ENCODE results near the gene NIFK. TPM values are rescaled to one million over a fixed set of nuclear protein-coding genes. Genes with fewer than 3 reads are reported as not detected.
A peak's percentile ranks its signal among the peaks of the same experiment; 100 is the strongest.

The NIFK gene
- total RNA-seq, 4 donors from 2014 or later: 21.2 to 61.2 (median 39.4) TPM

DNA sequence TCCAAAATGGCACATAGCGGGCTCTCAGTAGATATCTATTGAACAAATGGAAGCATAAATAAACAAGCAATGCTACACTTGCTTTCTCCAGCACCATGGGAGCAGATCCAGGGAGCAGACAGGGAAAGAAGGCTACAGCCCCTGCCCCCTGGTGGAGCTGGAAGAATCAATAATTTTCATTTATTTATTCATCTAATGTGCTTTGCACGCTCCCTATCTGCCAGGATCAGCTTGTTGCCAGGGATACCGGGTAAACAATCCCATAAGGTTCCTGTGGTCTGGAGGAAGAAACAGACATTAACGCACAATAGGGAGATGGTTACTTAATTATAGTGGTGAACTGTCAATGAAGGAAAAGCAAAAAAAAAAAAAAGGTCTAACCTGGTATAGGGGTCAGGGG lies 47.3 kb downstream of the NIFK start:
- TF ChIP-seq CTCF (IDR thresholded peaks at IDR 0.05): peak in 1 of 4 experiments; percentile 14
- TF ChIP-seq POLR2A (IDR thresholded peaks at IDR 0.05): no peak
- H3K36me3 ChIP-seq: no peaks in the 10 kb centered on the region
- H3K4me1 ChIP-seq: no peaks in the 10 kb centered on the region
- H3K27ac ChIP-seq: no peak overlapping the region
- intact Hi-C loops (cut with DNase I; ENCODE audit: low total_unique reads): no loop called here
- H3K9me3 ChIP-seq: no peaks in the 10 kb centered on the region
- no peaks in the 10 kb centered on the region for H3K27me3 ChIP-seq
- no peak for DNase-seq
- H3K4me3 ChIP-seq: no peak overlapping the region

- no peaks in the 10 kb centered on the region for H3K4me1 ChIP-seq
- no peaks in the 10 kb centered on the region for H3K9me3 ChIP-seq
- TF ChIP-seq CTCF (IDR thresholded peaks at IDR 0.05) (no peak), POLR2A (IDR thresholded peaks at IDR 0.05) (no peak)
- H3K4me3 ChIP-seq: no peak overlapping the region
- no peaks in the 10 kb centered on the region for H3K36me3 ChIP-seq
- H3K27ac ChIP-seq: no peak overlapping the region
- H3K27me3 ChIP-seq: no peaks in the 10 kb centered on the region
- intact Hi-C loops (cut with DNase I; ENCODE audit: low total_unique reads): no loop called here
- DNase-seq: no peak
These were observed 47.9 kb downstream of the NIFK start for GRCh38 chr2:121688820-121689219.

GRCh38 chr2:121686902-121687301 lies 49.8 kb downstream of the NIFK start:
- Histone ChIP-seq H3K27ac (no peak overlapping the region), H3K4me1 (no peaks in the 10 kb centered on the region), H3K27me3 (no peaks in the 10 kb centered on the region), H3K4me3 (no peak overlapping the region), H3K36me3 (no peaks in the 10 kb centered on the region), H3K9me3 (peaks cover 0 to 9% of the 10 kb centered on the region in 2 donors)
- intact Hi-C loops (cut with DNase I; ENCODE audit: low total_unique reads): no loop called here
- TF ChIP-seq POLR2A (IDR thresholded peaks at IDR 0.05) (no peak), CTCF (IDR thresholded peaks at IDR 0.05) (no peak)
- no peak for DNase-seq

DNA sequence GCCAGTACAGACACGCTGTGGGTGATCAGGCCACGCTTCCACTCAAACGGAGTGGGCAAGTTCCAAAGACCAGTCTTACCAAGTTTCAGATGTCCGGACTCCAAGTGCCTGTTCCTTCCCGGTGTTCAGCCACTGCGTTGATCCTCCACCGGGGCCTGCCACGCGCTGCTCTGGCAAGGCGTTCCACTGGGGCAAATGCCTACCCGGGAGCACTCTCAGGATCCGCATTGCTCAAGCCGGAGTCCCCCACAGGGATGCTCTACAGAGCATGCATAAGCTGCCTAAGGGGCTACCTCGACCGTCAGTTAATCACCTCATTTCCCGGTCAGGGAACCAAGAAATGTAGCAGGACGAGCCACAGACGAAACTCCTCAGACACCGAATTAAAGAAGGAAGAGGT lies 50.5 kb downstream of the NIFK start:
- H3K27me3 ChIP-seq: no peaks in the 10 kb centered on the region
- no peak overlapping the region for H3K27ac ChIP-seq
- no peak for DNase-seq
- H3K9me3 ChIP-seq: peaks cover 0 to 10% of the 10 kb centered on the region in 2 donors
- no peak overlapping the region for H3K4me3 ChIP-seq
- no peak for TF ChIP-seq CTCF (IDR thresholded peaks at IDR 0.05)
- TF ChIP-seq POLR2A (IDR thresholded peaks at IDR 0.05): no peak
- intact Hi-C loops (cut with DNase I; ENCODE audit: low total_unique reads): no loop called here
- H3K36me3 ChIP-seq: no peaks in the 10 kb centered on the region
- no peaks in the 10 kb centered on the region for H3K4me1 ChIP-seq

GRCh38 chr2:121682396-121683298 lies 54.0 kb downstream of the NIFK start:
- TF ChIP-seq CTCF (IDR thresholded peaks at IDR 0.05): no peak
- TF ChIP-seq POLR2A (IDR thresholded peaks at IDR 0.05): no peak
- peaks cover 0 to 14% of the 10 kb centered on the region in 2 donors for H3K9me3 ChIP-seq
- no peak overlapping the region for H3K4me3 ChIP-seq
- no peaks in the 10 kb centered on the region for H3K27me3 ChIP-seq
- intact Hi-C loops (cut with DNase I; ENCODE audit: low total_unique reads): no loop called here
- H3K36me3 ChIP-seq: no peaks in the 10 kb centered on the region
- no peaks in the 10 kb centered on the region for H3K4me1 ChIP-seq
- H3K27ac ChIP-seq: no peak overlapping the region
- DNase-seq: no peak

Data from uterus (tissue), 4 donors.